Midbrain (tissue), 1 donor: ENCODE data around the gene SUGP1.

ENCODE experiments used
- DNase-seq: peaks from one replicate; lab custom pipeline; 2025; lab: John Stamatoyannopoulos, UW

The SUGP1 gene

DNA sequence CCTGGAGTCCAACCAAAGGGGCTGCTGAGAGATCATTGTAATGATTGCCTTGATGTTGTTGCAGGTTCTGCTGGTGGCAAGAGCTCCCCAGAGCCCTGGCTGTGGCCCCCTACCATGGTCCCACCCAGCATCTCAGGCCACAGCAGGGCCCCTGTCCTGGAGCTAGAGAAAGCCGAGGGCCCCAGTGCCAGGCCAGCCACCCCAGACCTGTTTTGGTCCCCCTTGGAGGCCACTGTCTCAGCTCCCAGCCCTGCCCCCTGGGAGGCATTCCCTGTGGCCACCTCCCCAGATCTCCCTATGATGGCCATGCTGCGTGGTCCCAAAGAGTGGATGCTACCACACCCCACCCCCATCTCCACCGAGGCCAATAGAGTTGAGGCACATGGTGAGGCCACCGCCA lies 93.1 kb downstream of the SUGP1 start:
- no peak for DNase-seq

DNA sequence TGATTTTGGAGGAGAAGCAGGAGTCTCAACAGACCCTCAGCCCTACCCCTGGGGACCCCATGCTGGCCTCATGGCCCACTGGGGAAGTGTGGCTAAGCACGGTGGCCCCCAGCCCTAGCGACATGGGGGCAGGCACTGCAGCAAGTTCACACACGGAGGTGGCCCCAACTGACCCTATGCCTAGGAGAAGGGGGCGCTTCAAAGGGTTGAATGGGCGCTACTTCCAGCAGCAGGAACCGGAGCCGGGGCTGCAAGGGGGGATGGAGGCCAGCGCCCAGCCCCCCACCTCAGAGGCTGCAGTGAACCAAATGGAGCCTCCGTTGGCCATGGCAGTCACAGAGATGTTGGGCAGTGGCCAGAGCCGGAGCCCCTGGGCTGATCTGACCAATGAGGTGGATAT lies 93.6 kb downstream of the SUGP1 start:
- DNase-seq = no peak

GRCh38 chr19:19226204-19226603 lies 94.1 kb downstream of the SUGP1 start:
- no peak for DNase-seq
